ENCODE results near the gene AP4M1.

The AP4M1 gene

DNA sequence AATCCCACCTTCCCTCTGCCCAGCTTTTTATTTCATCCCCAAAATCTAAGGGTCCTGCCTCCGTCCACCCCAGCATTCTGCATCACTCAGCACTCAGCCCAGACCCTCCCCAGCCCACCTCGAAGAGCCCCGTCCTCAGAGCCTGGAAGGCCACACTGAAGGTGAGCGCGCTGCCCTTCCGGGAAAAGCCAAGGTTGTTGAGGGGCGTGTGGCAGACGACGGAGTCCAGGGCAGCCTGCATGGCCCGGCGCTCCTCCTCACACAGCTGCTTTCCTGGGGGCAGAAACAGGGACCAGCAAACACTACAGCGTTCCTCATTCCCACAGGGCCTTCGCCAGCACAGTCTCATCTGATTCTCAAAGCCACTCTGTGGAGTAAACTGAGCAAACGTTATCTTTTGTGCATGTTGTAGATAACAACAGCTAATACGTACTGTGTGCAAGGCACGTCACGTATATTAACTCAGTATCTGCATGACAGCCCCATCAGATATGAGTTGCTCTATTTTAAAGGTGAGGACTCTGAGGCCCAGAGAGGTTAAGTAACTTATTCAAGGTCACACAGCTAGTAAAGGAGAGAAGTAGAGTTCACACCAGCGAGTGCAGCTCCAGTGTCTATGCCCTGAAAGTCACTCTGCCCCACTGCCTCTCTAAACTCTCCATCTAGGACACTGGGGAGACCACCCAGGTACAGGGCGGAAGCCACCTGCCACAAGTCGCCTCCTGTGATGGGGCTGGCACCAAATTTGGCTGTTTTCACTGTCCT, 54.3 kb downstream of the AP4M1 start:
- H3K27ac ChIP-seq (ENCODE audit: low read depth, low read length) = no peak overlapping the region
- WGBS = 94% methylated on average over 20 of the region's 20 CpGs

GRCh38 chr7:100156331-100157068, 55.1 kb downstream of the AP4M1 start:
- WGBS = 87% methylated on average over 16 of the region's 16 CpGs
- Histone ChIP-seq H3K27me3 (ENCODE audit: insufficient read depth, low read length) (no peaks in the 10 kb centered on the region), H3K27ac (ENCODE audit: low read depth, low read length) (peak overlapping the region; percentile 10; the same call in 1 of the 2 replicates), H3K9me3 (ENCODE audit: insufficient read depth, low read depth, low read length) (no peaks in the 10 kb centered on the region), H3K9ac (ENCODE audit: low read depth, low read length) (no peak overlapping the region), H3K4me3 (ENCODE audit: low read length) (peak overlapping the region; percentile 80; the same call in 1 of the 2 replicates), H3K4me1 (ENCODE audit: insufficient read depth, low read length) (peaks cover 13% of the 10 kb centered on the region; the same call in 1 of the 2 replicates), H3K36me3 (ENCODE audit: insufficient read depth, low read length) (peaks cover 56% of the 10 kb centered on the region)

More for the DNA sequence above, 54.3 kb downstream of the AP4M1 start:
- Histone ChIP-seq H3K4me3 (ENCODE audit: low read length) (no peak overlapping the region), H3K9ac (ENCODE audit: low read depth, low read length) (no peak overlapping the region), H3K9me3 (ENCODE audit: insufficient read depth, low read depth, low read length) (no peaks in the 10 kb centered on the region), H3K27me3 (ENCODE audit: insufficient read depth, low read length) (no peaks in the 10 kb centered on the region), H3K36me3 (ENCODE audit: insufficient read depth, low read length) (peaks cover 56% of the 10 kb centered on the region), H3K4me1 (ENCODE audit: insufficient read depth, low read length) (peaks cover 13% of the 10 kb centered on the region; the same call in 1 of the 2 replicates)

DNA sequence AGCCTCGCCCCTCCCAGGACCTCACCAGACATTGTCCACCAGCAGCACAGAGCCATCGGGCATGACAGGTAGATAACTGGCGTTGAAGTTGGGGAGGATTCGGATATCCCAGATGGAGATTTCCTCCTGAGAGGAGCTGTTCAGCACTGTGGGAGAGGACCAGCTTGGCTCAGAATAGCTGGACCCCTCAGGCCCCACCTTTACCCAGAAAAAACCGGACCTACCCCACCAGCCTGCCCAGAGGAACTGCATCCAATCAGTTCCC, 55.6 kb downstream of the AP4M1 start:
- H3K4me3 ChIP-seq (ENCODE audit: low read length) = peak overlapping the region; percentile 80; the same call in 1 of the 2 replicates
- WGBS = 68% methylated on average over 5 of the region's 5 CpGs
- H3K4me1 ChIP-seq (ENCODE audit: insufficient read depth, low read length) = peaks cover 13% of the 10 kb centered on the region; the same call in 1 of the 2 replicates
- H3K27ac ChIP-seq (ENCODE audit: low read depth, low read length) = peak overlapping the region; percentile 10; the same call in 1 of the 2 replicates
- peaks cover 51% of the 10 kb centered on the region for H3K36me3 ChIP-seq (ENCODE audit: insufficient read depth, low read length)
- H3K9ac ChIP-seq (ENCODE audit: low read depth, low read length) = no peak overlapping the region
- no peaks in the 10 kb centered on the region for H3K9me3 ChIP-seq (ENCODE audit: insufficient read depth, low read depth, low read length)
- no peaks in the 10 kb centered on the region for H3K27me3 ChIP-seq (ENCODE audit: insufficient read depth, low read length)

DNA sequence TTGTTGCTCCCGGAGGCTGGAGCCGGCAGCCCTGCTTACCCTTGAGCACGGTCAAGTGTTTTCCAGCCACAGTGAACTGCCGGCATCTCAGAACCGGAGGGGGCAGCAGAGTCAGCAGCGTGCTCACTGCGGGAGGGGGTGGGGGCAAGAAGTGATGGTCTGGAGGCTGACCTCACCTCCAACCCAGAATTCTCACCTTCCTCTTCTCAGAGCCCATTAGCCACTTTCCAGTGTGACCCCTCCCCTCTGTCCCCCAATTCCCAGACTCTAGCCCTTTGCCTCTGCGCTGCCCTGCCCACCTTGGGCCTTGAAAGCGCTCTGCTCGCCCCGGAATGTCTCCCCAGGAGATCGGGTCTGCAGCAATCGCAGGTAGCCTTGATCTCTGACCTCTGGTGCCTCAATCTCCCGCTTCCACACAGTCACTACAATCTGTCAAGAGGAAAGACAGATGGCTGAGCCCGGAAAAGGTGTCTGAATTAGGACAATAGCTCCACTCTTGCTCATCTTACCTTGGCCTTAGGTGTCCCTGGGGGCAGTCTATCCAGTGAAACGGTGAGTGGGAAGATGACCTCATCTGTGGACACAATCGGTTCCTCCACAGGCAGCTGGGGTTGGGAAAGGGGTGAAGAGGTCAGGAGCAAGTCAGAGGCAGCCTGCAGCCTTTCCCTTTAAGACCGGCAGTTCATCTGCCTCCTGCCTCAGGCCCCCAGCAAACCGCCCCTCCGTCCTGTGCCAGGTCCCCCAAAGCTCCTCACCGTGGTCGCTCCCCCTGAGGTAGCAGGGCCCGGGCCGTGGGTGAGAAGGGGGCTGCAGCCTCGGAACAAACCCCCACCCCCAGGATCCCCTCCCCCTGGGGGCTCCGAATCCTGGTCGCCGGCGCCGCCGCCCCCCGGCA, 56.1 kb downstream of the AP4M1 start:
- Histone ChIP-seq H3K27ac (ENCODE audit: low read depth, low read length) (peak overlapping the region; percentile 82; the same call in 1 of the 2 replicates), H3K4me3 (ENCODE audit: low read length) (peak overlapping the region; percentile 80), H3K27me3 (ENCODE audit: insufficient read depth, low read length) (no peaks in the 10 kb centered on the region), H3K9me3 (ENCODE audit: insufficient read depth, low read depth, low read length) (no peaks in the 10 kb centered on the region), H3K36me3 (ENCODE audit: insufficient read depth, low read length) (peaks cover 45% of the 10 kb centered on the region), H3K4me1 (ENCODE audit: insufficient read depth, low read length) (peaks cover 13% of the 10 kb centered on the region; the same call in 1 of the 2 replicates), H3K9ac (ENCODE audit: low read depth, low read length) (peak overlapping the region; percentile 79)
- 12% methylated on average over 31 of the region's 32 CpGs for WGBS
